SK-N-SH (cell line): ENCODE measurements around the gene PRKN. TPM values are rescaled to one million over a fixed set of nuclear protein-coding genes. Genes with fewer than 3 reads are reported as not detected.

Experiments
- CTCF ChIA-PET: fragments of 300-600, 350-600 bp; formaldehyde crosslinking; extraction: SDS; loops from one replicate; lab custom pipeline; 2021; lab: Yijun Ruan, JAX
- POLR2A ChIA-PET: fragments of 350-600 bp; sonication (Branson Sonifier 250); formaldehyde crosslinking; extraction: SDS; loops from one replicate; lab custom pipeline; 2020; ENCODE audit warnings: antibody characterized with exemption, inconsistent platforms; lab: Yijun Ruan, JAX
- DNase-seq: peaks from one replicate; pipeline ENCODE4 v3.0.0; 2012
- H2AFZ ChIP-seq: fragments of 200-600 bp; sonication (generic); 2 replicates; pipeline ENCODE4 v1.8.1; 2016; ENCODE audit warnings: antibody characterized with exemption, mild to moderate bottlenecking, low read depth
- H3F3A ChIP-seq: fragments of 200-600 bp; sonication (generic); replicated peaks from 2 replicates; pipeline ENCODE3; 2016; ENCODE audit warnings: antibody characterized with exemption, mild to moderate bottlenecking; ENCODE audit not compliant: insufficient read depth
- H3K27ac ChIP-seq, 2 experiments: fragments of 200-500 bp in 1 of 2; fragments of 200-600 bp in 1 of 2; sonication (Bioruptor generic) in 1 of 2; sonication (generic), shearing (Covaris generic) in 1 of 2; 2 replicates each; pipeline versions ENCODE4 v1.5.1 to v1.6.1; 2014 to 2016; ENCODE audit warnings: low read depth in 2 of 2, inconsistent platforms in 1 of 2, low read length in 1 of 2, mild to moderate bottlenecking in 1 of 2, mixed read lengths in 1 of 2
- H3K27me3 ChIP-seq: fragments of 200-600 bp; sonication (generic), shearing (Covaris generic); 2 replicates; pipeline ENCODE4 v1.6.1; 2016; ENCODE audit warnings: mixed run types; ENCODE audit not compliant: insufficient read depth
- H3K36me3 ChIP-seq, 2 experiments: fragments of 200-500 bp in 1 of 2; fragments of 200-600 bp in 1 of 2; sonication (Bioruptor generic) in 1 of 2; sonication (generic) in 1 of 2; replicated peaks in 1 of 2; 2 replicates each; pipeline versions ENCODE3 to v1.5.1; 2014 to 2016; ENCODE audit warnings: low read length in 1 of 2, mild to moderate bottlenecking in 1 of 2; ENCODE audit not compliant: insufficient read depth in 2 of 2, control insufficient read depth in 1 of 2
- H3K4me1 ChIP-seq, 2 experiments: fragments of 200-500 bp in 1 of 2; fragments of 200-600 bp in 1 of 2; sonication (Bioruptor generic) in 1 of 2; sonication (generic), shearing (Covaris generic) in 1 of 2; 2 replicates each; pipeline versions ENCODE4 v1.5.1 to v1.6.1; 2014 to 2016; ENCODE audit warnings: low read depth in 1 of 2, low read length in 1 of 2, mixed run types in 1 of 2; ENCODE audit not compliant: insufficient read depth in 2 of 2, control insufficient read depth in 1 of 2
- H3K4me2 ChIP-seq: fragments of 200-600 bp; sonication (generic), shearing (Covaris generic); 2 replicates; pipeline ENCODE4 v1.6.1; 2017; ENCODE audit warnings: mixed run types
- H3K4me3 ChIP-seq, 2 experiments: fragments of 200-500 bp in 1 of 2; fragments of 200-600 bp in 1 of 2; sonication (Bioruptor generic) in 1 of 2; sonication (generic), shearing (Covaris generic) in 1 of 2; 2 replicates each; pipeline versions ENCODE4 v1.5.1 to v1.8.1; 2014 to 2016; ENCODE audit warnings: low read depth in 2 of 2, inconsistent platforms in 1 of 2, low read length in 1 of 2, mild to moderate bottlenecking in 1 of 2, mixed read lengths in 1 of 2, moderate library complexity in 1 of 2
- H3K79me2 ChIP-seq: fragments of 200-600 bp; sonication (generic); 2 replicates; pipeline ENCODE4 v1.8.1; 2017; ENCODE audit warnings: mild to moderate bottlenecking; ENCODE audit not compliant: insufficient read depth
- H3K9ac ChIP-seq: fragments of 200-600 bp; sonication (generic); 2 replicates; pipeline ENCODE4 v1.6.1; 2017; ENCODE audit warnings: mixed run types
- H3K9me2 ChIP-seq: fragments of 200-600 bp; sonication (generic); 2 replicates; pipeline ENCODE4 v1.6.1; 2017; ENCODE audit warnings: mixed run types
- H3K9me3 ChIP-seq: fragments of 200-600 bp; sonication (generic); 2 replicates; pipeline ENCODE4 v1.6.1; 2017; ENCODE audit warnings: mixed run types, mild to moderate bottlenecking, moderate library complexity
- H4K20me1 ChIP-seq: fragments of 200-600 bp; sonication (generic); 2 replicates; pipeline ENCODE4 v1.6.1; 2017; ENCODE audit warnings: mild to moderate bottlenecking, mixed run types; ENCODE audit not compliant: insufficient read depth
- CTCF ChIP-seq: fragments of 200-600 bp; sonication (generic); IDR thresholded peaks from 2 replicates; pipeline ENCODE4 v1.6.1; 2017; ENCODE audit warnings: antibody characterized with exemption, mild to moderate bottlenecking, moderate library complexity
- ELF1 ChIP-seq: IDR thresholded peaks from 2 replicates; pipeline ENCODE4 v1.4.0; 2012
- FOSL2 ChIP-seq: IDR thresholded peaks from 2 replicates; pipeline ENCODE4 v1.4.0; 2012; ENCODE audit warnings: low read depth, mild to moderate bottlenecking, moderate library complexity, borderline replicate concordance
- FOXJ3 ChIP-seq: sonication (generic); formaldehyde crosslinking; IDR thresholded peaks from 2 replicates; pipeline ENCODE4 v1.5.1; 2020; ENCODE audit warnings: mild to moderate bottlenecking, missing genetic modification reagents
- FOXM1 ChIP-seq: IDR thresholded peaks from 2 replicates; pipeline ENCODE4 v1.4.0; 2012; ENCODE audit warnings: low read depth, mild to moderate bottlenecking
- GABPA ChIP-seq: IDR thresholded peaks from 2 replicates; pipeline ENCODE4 v1.4.0; 2012; ENCODE audit warnings: low read depth, mild to moderate bottlenecking
- MAX ChIP-seq: IDR thresholded peaks from 2 replicates; pipeline ENCODE4 v1.4.0; 2012; ENCODE audit warnings: low read depth
- MXI1 ChIP-seq: IDR thresholded peaks from 2 replicates; pipeline ENCODE4 v1.6.1; 2012; ENCODE audit warnings: mild to moderate bottlenecking, low read depth, low read length, improper control_type of control experiment
- NFIC ChIP-seq: IDR thresholded peaks from 2 replicates; pipeline ENCODE4 v1.4.0; 2012; ENCODE audit warnings: borderline replicate concordance
- PBX3 ChIP-seq: IDR thresholded peaks from 2 replicates; pipeline ENCODE4; 2012
- POLR2AphosphoS5 ChIP-seq: IDR thresholded peaks from 2 replicates; pipeline ENCODE4 v1.6.1; 2012; ENCODE audit warnings: low read depth, low read length
- RAD21 ChIP-seq: IDR thresholded peaks from 2 replicates; pipeline ENCODE4 v1.6.1; 2012; ENCODE audit warnings: mild to moderate bottlenecking, low read length
- SIN3A ChIP-seq: IDR thresholded peaks from 2 replicates; pipeline ENCODE4 v1.6.1; 2012; ENCODE audit warnings: low read depth, mild to moderate bottlenecking, low read length, moderate library complexity, borderline replicate concordance
- SMC3 ChIP-seq: IDR thresholded peaks from 2 replicates; pipeline ENCODE4 v1.6.1; 2012; ENCODE audit warnings: low read depth, low read length, improper control_type of control experiment
- TAF1 ChIP-seq: IDR thresholded peaks from 2 replicates; pipeline ENCODE4 v1.6.1; 2012; ENCODE audit warnings: low read depth, mild to moderate bottlenecking, low read length, moderate library complexity, borderline replicate concordance
- TCF12 ChIP-seq: IDR thresholded peaks from 2 replicates; pipeline ENCODE4 v1.4.0; 2012
- TEAD4 ChIP-seq: IDR thresholded peaks from 2 replicates; pipeline ENCODE4 v1.4.0; 2012; ENCODE audit warnings: mild to moderate bottlenecking, borderline replicate concordance; ENCODE audit not compliant: insufficient read depth
- ZBTB33 ChIP-seq: IDR thresholded peaks from 2 replicates; pipeline ENCODE4 v1.4.0; 2012; ENCODE audit warnings: low read depth, borderline replicate concordance
- WGBS: methylation state at CpG from one replicate; pipeline ENCODE4 v1.1.6; 2017; ENCODE audit warnings: low lambda C conversion rate; 5-methylcytosine and 5-hydroxymethylcytosine counted together
- polyA plus RNA-seq, 3 experiments: library from polyadenylated mRNA; depleted of rRNA; stranded (reverse); fragments of >200 nt; gene quantifications; 2 replicates each; pipeline ENCODE4 v1.2.3, GENCODE V29; 2012

The PRKN gene
- polyA plus RNA-seq, 1 of the 3 experiments (the other 2 are of a cell fraction): 0.76 TPM

- no peak for TF ChIP-seq FOXJ3 (CRISPR knock-in tag)
- TF ChIP-seq TAF1: no peak
- TF ChIP-seq ZBTB33: no peak
Observed at GRCh38 chr6:161407581-161407980, 1320.0 kb downstream of the PRKN start (continued).

GRCh38 chr6:161407115-161407514 is 1320.5 kb downstream of the PRKN start:
- no peaks in the 10 kb centered on the region for H3K9me3 ChIP-seq
- CTCF ChIA-PET: interaction anchor here (1.2 to 5.1 kb wide), 2 partner anchors 11 to 91 kb away, joined by 3 to 29 read pairs; no protein-coding TSS in a partner anchor
- no peaks in the 10 kb centered on the region for H3K27me3 ChIP-seq
- no peaks in the 10 kb centered on the region for H4K20me1 ChIP-seq
- 37% methylated on average over 2 of the region's 2 CpGs for WGBS
- H3K4me2 ChIP-seq: no peak overlapping the region
- H3K36me3 ChIP-seq: no peaks in the 10 kb centered on the region
- H3K9ac ChIP-seq: no peak overlapping the region; the same call in 1 of the 2 replicates
- H3K79me2 ChIP-seq: no peaks in the 10 kb centered on the region
- H3K4me1 ChIP-seq: peaks cover 0 to 2% of the 10 kb centered on the region in 2 experiments; a peak in 2 of 4 replicates
- no peak for TF ChIP-seq FOSL2
- no peak for TF ChIP-seq PBX3
- no peak overlapping the region for H2AFZ ChIP-seq
- POLR2A ChIA-PET: no interaction called here
- peak overlapping the region in 1 of 2 experiments; percentile 10; a peak in 1 of 4 replicates for H3K27ac ChIP-seq
- peaks cover 9% of the 10 kb centered on the region for H3F3A ChIP-seq
- no peak overlapping the region for H3K4me3 ChIP-seq
- no peaks in the 10 kb centered on the region for H3K9me2 ChIP-seq
- no peak for DNase-seq

- Histone ChIP-seq H3K4me3 (no peak overlapping the region), H3K9me2 (no peaks in the 10 kb centered on the region), H3K9ac (no peak overlapping the region; the same call in 1 of the 2 replicates), H4K20me1 (no peaks in the 10 kb centered on the region), H3K27me3 (no peaks in the 10 kb centered on the region), H3K9me3 (no peaks in the 10 kb centered on the region), H3F3A (peaks cover 9% of the 10 kb centered on the region), H3K36me3 (no peaks in the 10 kb centered on the region), H3K27ac (peak overlapping the region in 1 of 2 experiments; percentile 10; a peak in 1 of 4 replicates), H3K79me2 (no peaks in the 10 kb centered on the region), H3K4me2 (no peak overlapping the region), H2AFZ (no peak overlapping the region), H3K4me1 (peaks cover 0 to 6% of the 10 kb centered on the region in 2 experiments; a peak in 2 of 4 replicates)
- DNase-seq: no peak
- CTCF ChIA-PET: interaction anchor here (1.2 to 5.1 kb wide), 3 partner anchors 12 to 91 kb away, joined by 3 to 29 read pairs (median 4); no protein-coding TSS in a partner anchor
- 52% methylated on average over 6 of the region's 6 CpGs for WGBS
- POLR2A ChIA-PET: no interaction called here
- no peak for TF ChIP-seq MAX
- peak; percentile 77 for TF ChIP-seq TCF12
- no peak for TF ChIP-seq CTCF
- no peak for TF ChIP-seq ZBTB33
- no peak for TF ChIP-seq RAD21
- no peak for TF ChIP-seq MXI1
- no peak for TF ChIP-seq ELF1
- no peak for TF ChIP-seq GABPA
- TF ChIP-seq SMC3: no peak
- TF ChIP-seq FOXM1: no peak
- TF ChIP-seq NFIC: peak; percentile 44
- TF ChIP-seq FOSL2: peak; percentile 60; the same call in 1 of the 2 replicates
- no peak for TF ChIP-seq TAF1
- TF ChIP-seq POLR2AphosphoS5: no peak
- TF ChIP-seq TEAD4: no peak
- no peak for TF ChIP-seq SIN3A
Observed at GRCh38 chr6:161406646-161407045, 1320.9 kb downstream of the PRKN start.
